GM12878 (cell line): ENCODE data around the gene TRIM62. TPM values are rescaled to one million over a fixed set of nuclear protein-coding genes. Genes with fewer than 3 reads are reported as not detected.

Experiments used
- ATAC-seq: fragments of 200-7000 bp; cut with Tn5 transposase; 3 replicates; pipeline ENCODE4 v1.9.1; 2020; ENCODE audit warnings: mild to moderate bottlenecking, moderate library complexity
- BruUV-seq: library from RNA; stranded (reverse); fragments of 400-500 nt; replicated peaks from 2 replicates; lab custom pipeline; 2021; lab: Mats Ljungman, UMichigan
- CTCF ChIA-PET: fragments of 300-600 bp; sonication (Branson Sonifier 250); formaldehyde crosslinking; extraction: SDS; loops from one replicate; lab custom pipeline; 2021; ENCODE audit warnings: inconsistent platforms; lab: Yijun Ruan, JAX
- POLR2A ChIA-PET: fragments of 350-600 bp; formaldehyde crosslinking; extraction: SDS; loops from one replicate; lab custom pipeline; 2021; ENCODE audit warnings: inconsistent platforms; lab: Charles Lee
- RAD21 ChIA-PET: fragments of 300-600 bp; sonication (Branson Sonifier 250); formaldehyde crosslinking; loops from one replicate; lab custom pipeline; 2023; ENCODE audit warnings: antibody characterized with exemption; ENCODE audit not compliant: unreplicated experiment; lab: Charles Lee
- SMC1A ChIA-PET: fragments of 300-600 bp; sonication (Branson Sonifier 250); formaldehyde crosslinking; loops from one replicate; lab custom pipeline; 2023; ENCODE audit not compliant: unreplicated experiment, uncharacterized antibody; lab: Charles Lee
- DNase-seq: peaks from one replicate; pipeline ENCODE4 v3.0.0-alpha.2; 2011; ENCODE audit warnings: low read depth, low spot score
- FAIRE-seq: peaks from 3 replicates; lab custom pipeline; 2011; peaks lifted over from hg19 to GRCh38; lab: Jason Lieb, UNC
- H2AFZ ChIP-seq: 2 replicates; pipeline ENCODE4 v1.6.0; 2011; ENCODE audit warnings: low read depth, low read length, control low read depth; ENCODE audit not compliant: control insufficient read depth
- H3K27ac ChIP-seq: 2 replicates; pipeline ENCODE4 v1.5.1; 2011; ENCODE audit warnings: control low read depth; ENCODE audit not compliant: control insufficient read depth, insufficient read depth
- H3K27me3 ChIP-seq, 2 experiments: replicated peaks in 1 of 2; 2 replicates each; pipeline versions ENCODE4 v1.6.0 to v1.6.1; 2011; ENCODE audit warnings: low read length in 1 of 2; ENCODE audit not compliant: control insufficient read depth in 2 of 2, insufficient read depth in 2 of 2
- H3K36me3 ChIP-seq, 2 experiments: 2 replicates each; pipeline ENCODE4 v1.5.1; 2011; ENCODE audit warnings: low read length in 1 of 2; ENCODE audit not compliant: control insufficient read depth in 2 of 2, insufficient read depth in 2 of 2
- H3K4me1 ChIP-seq: 2 replicates; pipeline ENCODE4 v1.6.1; 2011; ENCODE audit warnings: mild to moderate bottlenecking, low read length, moderate library complexity, mixed read lengths; ENCODE audit not compliant: control insufficient read depth, insufficient read depth
- H3K4me2 ChIP-seq: 2 replicates; pipeline ENCODE4 v1.6.0; 2011; ENCODE audit warnings: control low read depth; ENCODE audit not compliant: control insufficient read depth, insufficient read depth
- H3K4me3 ChIP-seq: fragments of 200-600 bp; sonication (generic); 2 replicates; pipeline ENCODE4 v1.5.1; 2016
- H3K79me2 ChIP-seq: 2 replicates; pipeline ENCODE4 v1.6.0; 2011; ENCODE audit warnings: low read length; ENCODE audit not compliant: control insufficient read depth, insufficient read depth
- H3K9ac ChIP-seq: 2 replicates; pipeline ENCODE4 v1.8.0; 2011; ENCODE audit warnings: low read length, control low read depth, mixed read lengths; ENCODE audit not compliant: control insufficient read depth, insufficient read depth
- H3K9me3 ChIP-seq: replicated peaks from 3 replicates; pipeline ENCODE4 v1.5.1; 2011; ENCODE audit warnings: mild to moderate bottlenecking, low read length; ENCODE audit not compliant: control insufficient read depth, insufficient read depth
- H4K20me1 ChIP-seq: 2 replicates; pipeline ENCODE4 v1.6.0; 2011; ENCODE audit not compliant: control insufficient read depth, insufficient read depth
- CHD1 ChIP-seq: IDR thresholded peaks from 2 replicates; pipeline ENCODE4 v1.6.1; 2012; ENCODE audit warnings: low read depth, low read length, improper control_type of control experiment
- EGR1 ChIP-seq, 2 experiments: IDR thresholded peaks; 1 replicate in 1 of 2; 2 replicates in 1 of 2; pipeline ENCODE4 v1.6.1; 2011 to 2012; ENCODE audit warnings: low read depth in 2 of 2, low read length in 2 of 2, borderline replicate concordance in 1 of 2, mild to moderate bottlenecking in 1 of 2, moderate library complexity in 1 of 2
- ETV6 ChIP-seq, 2 experiments: fragments of 450-650 bp in 1 of 2; IDR thresholded peaks in 1 of 2; conservative IDR thresholded peaks in 1 of 2; 2 replicates each; pipeline ENCODE4 v1.6.1; 2014; ENCODE audit warnings: antibody characterized with exemption in 1 of 2, borderline replicate concordance in 1 of 2, low read depth in 1 of 2, mild to moderate bottlenecking in 1 of 2, moderate library complexity in 1 of 2
- STAT3 ChIP-seq: IDR thresholded peaks from 2 replicates; pipeline ENCODE4 v1.6.1; 2011; ENCODE audit warnings: low read depth, low read length, improper control_type of control experiment
- ZNF217 ChIP-seq: fragments of 450-650 bp; IDR thresholded peaks from 2 replicates; pipeline ENCODE4 v1.6.1; 2017; ENCODE audit warnings: antibody characterized with exemption, mild to moderate bottlenecking
- WGBS: methylation state at CpG from one replicate; pipeline ENCODE4 v1.1.6; 2016; ENCODE audit warnings: low lambda C conversion rate; ENCODE audit not compliant: insufficient replicate concordance, insufficient coverage; ENCODE audit errors: missing lambda C conversion rate; 5-methylcytosine and 5-hydroxymethylcytosine counted together
- in situ Hi-C: fragments of 300-500 bp; cut with MboI; formaldehyde crosslinking; loops from 9 replicates; pipeline ENCODE4 v1.14.3; 2018; ENCODE audit warnings: mixed read lengths
- intact Hi-C: fragments of 100-400 bp; cut with micrococcal nuclease; formaldehyde crosslinking; loops from one replicate; pipeline ENCODE4 v1.14.2; 2022; ENCODE audit not compliant: unreplicated experiment
- polyA plus RNA-seq, 11 experiments: library from polyadenylated mRNA; depleted of rRNA in 4 of 11; unstranded in 6 of 11; stranded (reverse) in 5 of 11; fragments of >200 nt; fragmentation: Nextera tagmentation in 4 of 11; fragmentation: Illumina TruSeq in 1 of 11; extraction: Ambion mirVana in 4 of 11; extraction: Trizol in 1 of 11; gene quantifications; 1 replicate in 1 of 11; 2 replicates in 10 of 11; pipeline versions ENCODE4 v1.2.1 to v1.2.3, GENCODE V29; 2011 to 2016; ENCODE audit warnings: inconsistent platforms in 2 of 11, missing spikeins in 2 of 11, low read depth in 1 of 11
- total RNA-seq, 4 experiments: library from RNA; depleted of rRNA in 3 of 4; stranded (reverse); fragments of >200 nt in 3 of 4; fragmentation: Illumina TruSeq in 1 of 4; extraction: Trizol in 1 of 4; gene quantifications; 2 replicates each; pipeline versions ENCODE4 v1.2.1 to v1.2.3, GENCODE V29; 2013 to 2021
- TF ChIP-seq, protein P1 (sequence below): IDR thresholded peaks from 2 replicates; pipeline ENCODE4 v1.6.1; 2011; ENCODE audit warnings: low read depth, low read length, improper control_type of control experiment, borderline replicate concordance
- TF ChIP-seq, protein P2 (sequence below): fragments of 450-650 bp; IDR thresholded peaks from 2 replicates; pipeline ENCODE4 v1.6.1; 2017; ENCODE audit warnings: mild to moderate bottlenecking, low read depth, inconsistent platforms; ENCODE audit not compliant: poor library complexity, severe bottlenecking

TRIM62 gene
- total and polyA plus RNA-seq, 10 of the 15 experiments (the other 5 are each of a cell fraction or from before 2014, with no cell fraction given), result 0.52 to 4.2 (median 1.9) TPM

DNA sequence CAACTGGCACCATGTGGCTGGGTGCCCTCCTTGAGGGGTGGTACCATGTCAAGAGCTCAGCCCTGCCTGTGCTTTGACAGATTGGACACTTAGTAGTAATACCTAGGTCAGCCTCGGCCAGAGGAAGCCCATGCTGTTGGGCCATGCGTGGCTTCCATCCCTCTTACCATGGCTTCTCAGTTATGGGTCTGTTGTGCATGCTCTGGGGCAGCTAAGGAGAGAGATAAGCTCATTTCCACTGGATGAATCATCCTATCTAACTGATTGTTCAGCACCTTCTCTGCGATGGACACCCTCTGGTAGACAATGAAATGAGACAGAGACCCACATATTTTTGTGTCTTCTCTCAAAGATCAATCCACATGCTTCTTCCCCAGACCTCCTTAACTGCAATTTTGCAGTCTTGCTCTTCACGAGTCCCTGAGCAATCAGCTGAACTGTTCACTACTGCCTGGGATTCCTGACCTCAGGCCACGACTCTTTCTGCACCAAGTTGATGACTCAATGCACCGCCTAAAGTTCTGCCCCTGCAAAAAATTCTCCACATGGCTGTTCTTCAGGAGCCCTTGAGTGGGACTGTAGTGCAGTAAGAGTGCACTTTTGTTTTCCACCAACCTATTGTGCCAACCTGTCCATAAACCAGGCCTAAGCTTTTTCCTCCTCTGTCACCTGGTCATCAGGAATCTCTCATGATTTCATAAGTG is 6.9 kb upstream of the TRIM62 start:
- FAIRE-seq (no peak), DNase-seq (no peak), ATAC-seq (no peak)
- Histone ChIP-seq H4K20me1 (no peaks in the 10 kb centered on the region), H3K4me3 (no peak overlapping the region), H3K9me3 (no peaks in the 10 kb centered on the region), H3K27me3 (peaks cover 2 to 10% of the 10 kb centered on the region in 2 experiments; a peak in 3 of 4 replicates), H2AFZ (no peak overlapping the region), H3K27ac (no peak overlapping the region), H3K36me3 (no peaks in the 10 kb centered on the region), H3K79me2 (no peaks in the 10 kb centered on the region), H3K4me1 (no peaks in the 10 kb centered on the region), H3K4me2 (no peak overlapping the region), H3K9ac (no peak overlapping the region)
- no TSS peak for BruUV-seq
- intact Hi-C loops, result no loop called here
- SMC1A ChIA-PET, result no interaction called here
- TF ChIP-seq CHD1, result no peak
- TF ChIP-seq ZNF217, result no peak
- TF ChIP-seq STAT3, result no peak
- TF ChIP-seq, protein P1, sequence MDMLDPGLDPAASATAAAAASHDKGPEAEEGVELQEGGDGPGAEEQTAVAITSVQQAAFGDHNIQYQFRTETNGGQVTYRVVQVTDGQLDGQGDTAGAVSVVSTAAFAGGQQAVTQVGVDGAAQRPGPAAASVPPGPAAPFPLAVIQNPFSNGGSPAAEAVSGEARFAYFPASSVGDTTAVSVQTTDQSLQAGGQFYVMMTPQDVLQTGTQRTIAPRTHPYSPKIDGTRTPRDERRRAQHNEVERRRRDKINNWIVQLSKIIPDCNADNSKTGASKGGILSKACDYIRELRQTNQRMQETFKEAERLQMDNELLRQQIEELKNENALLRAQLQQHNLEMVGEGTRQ, result no peak
- no peak for TF ChIP-seq ETV6 (conservative IDR thresholded peaks at IDR 0.05 in 1 of 2, IDR thresholded peaks at IDR 0.05 in 1 of 2; ENCODE audit: borderline replicate concordance in 1 of 2, low read depth in 1 of 2)
- no peak for TF ChIP-seq EGR1 (IDR thresholded peaks at IDR 0.05; ENCODE audit: borderline replicate concordance in 1 of 2, low read depth in 2 of 2, low read length in 2 of 2)
- TF ChIP-seq, protein P2, sequence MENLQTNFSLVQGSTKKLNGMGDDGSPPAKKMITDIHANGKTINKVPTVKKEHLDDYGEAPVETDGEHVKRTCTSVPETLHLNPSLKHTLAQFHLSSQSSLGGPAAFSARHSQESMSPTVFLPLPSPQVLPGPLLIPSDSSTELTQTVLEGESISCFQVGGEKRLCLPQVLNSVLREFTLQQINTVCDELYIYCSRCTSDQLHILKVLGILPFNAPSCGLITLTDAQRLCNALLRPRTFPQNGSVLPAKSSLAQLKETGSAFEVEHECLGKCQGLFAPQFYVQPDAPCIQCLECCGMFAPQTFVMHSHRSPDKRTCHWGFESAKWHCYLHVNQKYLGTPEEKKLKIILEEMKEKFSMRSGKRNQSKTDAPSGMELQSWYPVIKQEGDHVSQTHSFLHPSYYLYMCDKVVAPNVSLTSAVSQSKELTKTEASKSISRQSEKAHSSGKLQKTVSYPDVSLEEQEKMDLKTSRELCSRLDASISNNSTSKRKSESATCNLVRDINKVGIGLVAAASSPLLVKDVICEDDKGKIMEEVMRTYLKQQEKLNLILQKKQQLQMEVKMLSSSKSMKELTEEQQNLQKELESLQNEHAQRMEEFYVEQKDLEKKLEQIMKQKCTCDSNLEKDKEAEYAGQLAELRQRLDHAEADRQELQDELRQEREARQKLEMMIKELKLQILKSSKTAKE, result no peak
- CTCF ChIA-PET, result no interaction called here
- POLR2A ChIA-PET, result no interaction called here
- 9% methylated on average over 6 of the region's 6 CpGs for WGBS
- RAD21 ChIA-PET, result no interaction called here
- in situ Hi-C loops, result no loop called here
